NK-92 treated with Interleukin-12 subunit alpha and Interleukin-12 subunit beta, amount 100 ng/mL, for 24 hours (cell line): Measurements from ENCODE around the gene STX1B.
A peak's percentile ranks its signal among the peaks of the same experiment; 100 is the strongest.

Source experiments
- DNase-seq: peaks from one replicate; lab custom pipeline; 2025; lab: John Stamatoyannopoulos, UW

The STX1B gene

GRCh38 chr16:30996324-30996984, 14.0 kb downstream of the STX1B start:
- DNase-seq: no peak

GRCh38 chr16:30995927-30996323, 14.5 kb downstream of the STX1B start:
- DNase-seq: no peak

- DNase-seq: no peak
Measured at GRCh38 chr16:30992931-30993816, 17.3 kb downstream of the STX1B start.

GRCh38 chr16:30992276-30992780, 18.1 kb downstream of the STX1B start:
- no peak for DNase-seq

GRCh38 chr16:30991052-30991451, 19.4 kb downstream of the STX1B start:
- DNase-seq: no peak

GRCh38 chr16:30990105-30990504, 20.3 kb downstream of the STX1B start:
- DNase-seq: no peak

- no peak for DNase-seq
Measured at GRCh38 chr16:30989469-30990047, 20.9 kb downstream of the STX1B start.

- DNase-seq: no peak
Measured at GRCh38 chr16:30987581-30988190, 22.8 kb downstream of the STX1B start.

GRCh38 chr16:30986129-30986991, 24.1 kb downstream of the STX1B start:
- no peak for DNase-seq

GRCh38 chr16:30985401-30986128, 24.9 kb downstream of the STX1B start:
- no peak for DNase-seq

GRCh38 chr16:30984669-30985400, 25.6 kb downstream of the STX1B start, which contains the start of gene HSD3B7:
Gene HSD3B7, plus strand, starts transcription at chr16:30985207. Its CDS starts 452 bp downstream, at chr16:30985659.
- peak; percentile 66 for DNase-seq

- DNase-seq: no peak
Measured at GRCh38 chr16:30983898-30984610, 26.4 kb downstream of the STX1B start.

- no peak for DNase-seq
Measured at GRCh38 chr16:30983289-30983889, 27.0 kb downstream of the STX1B start.

GRCh38 chr16:30982548-30983288, 27.7 kb downstream of the STX1B start:
- no peak for DNase-seq

- no peak for DNase-seq
Measured at GRCh38 chr16:30980959-30981358, 29.5 kb downstream of the STX1B start.

- no peak for DNase-seq
Measured at GRCh38 chr16:30980434-30980833, 30.0 kb downstream of the STX1B start.

GRCh38 chr16:30980023-30980371, 30.4 kb downstream of the STX1B start:
- DNase-seq: no peak
